Measurements from ENCODE around the gene EDDM13.
"Not testable (repeated sequence)": the region's sequence is repeated elsewhere in the genome, so short reads cannot be mapped to it uniquely, and the experiment has no call there.

Gene EDDM13

DNA sequence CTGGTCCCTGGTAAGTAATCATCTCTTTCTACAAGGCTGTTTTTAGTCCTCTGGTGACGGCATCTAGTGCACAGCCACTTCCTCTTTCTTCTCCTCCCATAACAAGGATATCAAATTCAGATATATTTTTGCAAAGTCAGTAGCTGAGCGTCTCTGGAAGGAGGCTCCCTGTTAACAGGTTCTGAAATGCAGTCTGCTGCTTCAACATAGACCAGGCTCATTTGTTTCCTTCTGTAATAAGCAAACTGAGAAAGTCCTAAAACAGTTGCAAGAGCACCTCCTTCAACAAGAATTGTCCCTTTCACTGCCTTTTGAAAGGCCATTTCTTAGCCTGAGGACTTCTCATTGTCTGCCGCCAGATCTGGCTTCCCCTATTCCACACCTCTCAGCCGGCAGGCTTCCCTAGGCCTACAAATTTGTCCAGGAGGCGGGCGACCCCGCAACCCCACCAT is 49.5 kb downstream of the EDDM13 start:
- no peak for DNase-seq (ENCODE audit: low spot score)

DNA sequence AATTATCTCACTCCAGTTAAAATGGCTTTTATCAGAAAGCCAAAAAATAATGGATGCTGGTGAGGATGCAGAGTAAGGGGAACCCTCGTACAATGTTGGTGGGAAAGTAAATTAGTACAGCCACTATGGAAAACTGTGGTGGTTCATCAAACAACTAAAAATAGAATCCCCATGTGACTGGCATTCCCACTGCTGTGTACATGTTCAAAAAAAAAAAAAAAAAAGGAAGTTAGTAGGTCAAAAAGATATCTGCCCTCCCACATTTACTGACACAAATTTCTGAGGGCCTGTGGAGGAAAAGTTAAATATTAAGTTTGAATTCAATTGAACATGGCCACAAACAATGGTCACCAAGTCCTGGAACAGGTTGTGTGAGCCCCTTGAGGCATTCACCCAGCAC is 51.9 kb downstream of the EDDM13 start:
- DNase-seq (ENCODE audit: low spot score): no peak

DNA sequence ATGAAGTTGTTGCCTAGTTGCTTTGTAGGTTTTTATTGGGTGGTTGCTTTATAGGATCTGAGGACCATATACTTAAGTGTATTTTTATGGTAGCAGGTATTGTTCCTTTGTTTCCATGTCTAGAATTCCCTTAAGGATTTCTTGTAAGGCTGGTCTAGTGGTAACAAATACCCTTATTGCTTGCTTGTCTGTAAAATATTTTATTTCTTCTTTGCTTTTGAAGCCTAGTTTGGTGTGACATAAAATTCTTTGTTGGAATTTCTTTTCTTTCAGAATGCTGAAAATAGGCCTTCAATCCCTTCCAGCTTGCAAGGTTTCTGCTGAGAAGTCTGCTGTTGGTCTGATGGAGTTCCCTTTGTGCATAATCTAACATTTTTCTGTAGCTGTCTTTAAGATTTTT is 60.1 kb downstream of the EDDM13 start:
- DNase-seq (ENCODE audit: low spot score): no peak

DNA sequence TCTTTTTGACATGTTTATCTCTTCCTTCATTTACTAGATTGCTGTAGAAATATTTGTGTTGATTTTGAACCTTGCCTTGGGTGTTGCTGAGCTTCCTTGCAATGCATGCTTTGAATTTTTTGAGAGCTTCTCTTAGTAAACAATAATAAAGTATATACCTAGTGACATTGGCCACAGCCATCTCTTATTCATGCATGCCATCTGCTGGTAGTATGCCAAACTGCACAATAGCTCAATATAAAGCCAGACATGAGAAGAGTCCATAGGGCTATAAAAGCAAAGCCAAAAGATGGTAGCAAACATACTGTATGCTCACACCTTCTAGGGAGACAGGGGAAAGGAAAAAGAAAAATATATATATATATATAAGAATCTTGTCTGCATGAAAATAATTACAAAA is 61.0 kb downstream of the EDDM13 start:
- DNase-seq (ENCODE audit: low spot score): peak; percentile 60

DNA sequence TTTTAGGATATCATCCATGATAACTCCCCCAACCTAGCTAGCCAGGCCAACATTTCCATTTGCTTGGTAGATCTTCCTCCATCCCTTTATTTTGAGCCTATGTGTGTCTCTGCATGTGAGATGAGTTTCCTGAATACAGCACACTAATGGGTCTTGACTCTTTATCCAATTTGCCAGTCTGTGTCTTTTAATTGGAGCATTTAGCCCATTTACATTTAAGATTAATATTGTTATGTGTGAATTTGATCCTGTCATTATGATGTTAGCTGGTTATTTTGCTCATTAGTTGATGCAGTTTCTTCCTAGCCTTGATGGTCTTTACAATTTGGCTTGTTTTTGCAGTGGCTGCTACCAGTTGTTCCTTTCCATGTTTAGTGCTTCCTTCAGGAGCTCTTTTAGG is 62.8 kb downstream of the EDDM13 start:
- DNase-seq (ENCODE audit: low spot score): not testable (repeated sequence)

DNA sequence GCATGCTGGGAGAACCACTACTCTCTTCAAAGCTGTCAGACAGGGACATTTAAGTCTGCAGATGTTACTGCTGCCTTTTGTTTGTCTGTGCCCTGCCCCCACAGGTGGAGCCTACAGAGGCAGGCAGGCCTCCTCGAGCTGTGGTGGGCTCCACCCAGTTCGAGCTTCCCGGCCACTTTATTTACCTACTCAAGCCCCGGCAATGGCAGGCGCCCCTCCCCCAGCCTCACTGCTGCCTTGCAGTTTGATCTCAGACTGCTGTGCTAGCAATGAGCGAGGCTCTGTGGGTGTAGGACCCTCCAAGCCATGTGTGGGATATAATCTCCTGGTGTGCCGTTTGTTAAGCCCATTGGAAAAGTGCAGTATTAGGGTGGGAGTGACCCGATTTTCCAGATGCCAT is 64.5 kb downstream of the EDDM13 start:
- DNase-seq (ENCODE audit: low spot score): not testable (repeated sequence)

DNA sequence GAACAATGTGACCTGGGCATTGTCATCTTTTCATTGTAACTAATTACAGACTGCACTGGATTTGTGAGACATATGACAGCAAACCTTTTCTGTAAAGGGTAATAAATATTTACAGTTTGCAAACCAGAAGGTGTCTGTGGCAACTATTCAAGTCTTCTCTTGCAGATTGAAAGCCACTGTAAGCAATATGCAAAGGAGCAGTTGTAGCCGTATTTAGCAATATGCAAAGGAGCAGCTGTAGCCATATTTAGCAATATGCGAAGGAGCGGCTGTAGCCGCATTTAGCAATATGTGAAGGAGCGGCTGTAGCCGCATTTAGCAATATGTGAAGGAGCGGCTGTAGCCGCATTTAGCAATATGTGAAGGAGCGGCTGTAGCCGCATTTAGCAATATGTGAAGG is 66.5 kb downstream of the EDDM13 start:
- DNase-seq (ENCODE audit: low spot score): not testable (repeated sequence)

DNA sequence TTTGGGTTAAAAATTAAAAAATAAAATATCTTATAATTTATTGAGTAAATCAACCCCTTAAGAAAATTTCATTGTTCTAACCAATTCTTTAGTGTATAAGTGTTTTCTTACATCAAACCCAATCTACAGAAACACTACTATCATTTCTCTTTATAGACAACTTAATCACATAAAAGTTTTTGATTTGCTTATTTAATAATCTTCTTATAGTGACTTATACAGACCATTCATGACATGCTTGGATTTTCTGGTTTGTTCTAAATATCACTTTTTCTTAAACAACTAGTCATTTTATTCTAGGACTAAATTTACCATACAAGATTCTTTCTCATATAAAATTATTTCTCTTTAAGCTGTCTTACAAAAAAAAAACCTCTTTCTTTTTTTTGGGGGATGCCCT is 69.4 kb downstream of the EDDM13 start:
- DNase-seq (ENCODE audit: low spot score): no peak

DNA sequence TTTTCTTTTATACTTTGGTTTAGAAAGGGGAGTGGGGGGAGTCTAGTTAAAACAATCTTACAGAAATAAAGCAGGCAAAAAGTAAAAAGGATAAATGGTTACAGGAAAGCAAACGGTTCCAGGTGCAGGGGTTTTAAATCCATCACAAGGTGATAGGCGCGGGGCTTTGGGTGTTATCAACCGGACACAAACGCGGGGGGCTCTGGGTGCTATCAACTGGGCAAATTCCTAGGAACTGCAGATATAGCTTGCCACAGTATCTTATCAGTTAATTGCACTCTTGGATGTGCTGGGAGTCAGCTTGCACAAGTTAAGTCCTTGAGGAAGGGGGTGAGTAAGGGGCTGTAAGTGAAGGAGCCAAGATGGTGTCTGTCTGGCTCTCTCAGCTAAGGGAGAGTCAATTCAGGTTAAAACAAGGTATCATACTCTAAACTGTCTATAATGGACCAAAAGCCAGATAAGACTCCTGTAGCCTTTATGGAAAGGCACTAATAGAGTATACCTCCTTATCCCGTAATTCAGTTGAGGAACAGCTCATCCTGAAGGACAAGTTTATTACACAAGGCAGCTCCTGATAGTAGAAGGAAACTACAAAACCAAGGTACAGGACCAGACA is 74.7 kb downstream of the EDDM13 start:
- no peak for DNase-seq (ENCODE audit: low spot score)

DNA sequence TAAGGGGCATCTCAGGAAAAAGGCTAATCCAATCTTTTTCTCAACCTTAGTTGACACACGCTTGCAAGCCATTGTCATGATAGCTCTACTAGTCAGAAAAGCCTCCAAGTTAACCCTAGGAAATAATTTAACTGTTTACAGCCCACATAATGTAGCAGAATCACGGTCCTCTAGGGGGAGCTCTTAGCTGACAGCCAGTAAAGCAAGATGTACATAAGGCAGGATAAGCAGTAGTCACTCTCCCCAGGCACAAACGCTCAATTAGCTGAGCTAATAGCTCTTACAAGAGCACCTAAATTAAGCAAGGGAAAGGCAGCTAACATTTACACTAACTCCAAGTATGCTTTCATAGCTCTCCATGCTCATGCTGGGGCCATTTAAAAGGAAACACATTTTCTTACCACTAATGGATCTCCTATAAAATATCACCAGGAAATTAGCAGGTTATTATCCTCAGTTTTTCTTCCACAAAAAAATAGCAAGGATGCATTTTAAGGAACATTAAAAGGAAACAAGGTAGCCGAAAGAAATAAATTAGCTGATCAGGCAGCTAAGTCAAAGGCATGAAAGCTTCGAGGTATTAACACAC is 75.8 kb downstream of the EDDM13 start:
- DNase-seq (ENCODE audit: low spot score): no peak

DNA sequence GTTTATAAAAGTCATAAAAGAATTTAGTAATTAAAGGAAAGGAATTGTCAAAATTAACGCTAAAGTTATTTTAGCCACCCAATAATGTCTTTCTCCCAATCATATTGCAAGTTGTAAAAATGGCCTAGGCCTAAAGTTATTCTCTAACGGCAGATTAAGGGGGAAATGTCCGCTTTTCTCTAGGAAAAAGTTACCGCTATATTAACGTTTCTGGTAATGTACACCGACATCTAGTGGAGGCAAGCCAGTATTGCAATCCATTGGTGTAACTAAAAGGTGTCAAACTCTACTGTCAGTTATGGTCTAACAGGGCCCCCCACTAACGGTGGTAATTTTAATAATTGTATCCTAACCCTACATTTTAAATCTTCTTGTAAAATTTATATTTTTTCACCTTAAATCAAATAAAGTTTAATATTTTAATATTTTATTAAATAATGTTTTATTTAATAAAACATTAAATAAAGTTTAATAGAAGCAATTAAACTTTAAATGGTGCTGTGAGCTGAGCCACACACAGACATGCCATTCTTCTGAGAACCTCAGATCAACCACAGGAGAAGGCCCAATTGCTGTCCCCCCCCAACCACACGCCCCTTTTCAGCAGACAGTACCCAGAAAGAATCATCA is 78.0 kb downstream of the EDDM13 start:
- peak; percentile 67 for DNase-seq (ENCODE audit: low spot score)

DNA sequence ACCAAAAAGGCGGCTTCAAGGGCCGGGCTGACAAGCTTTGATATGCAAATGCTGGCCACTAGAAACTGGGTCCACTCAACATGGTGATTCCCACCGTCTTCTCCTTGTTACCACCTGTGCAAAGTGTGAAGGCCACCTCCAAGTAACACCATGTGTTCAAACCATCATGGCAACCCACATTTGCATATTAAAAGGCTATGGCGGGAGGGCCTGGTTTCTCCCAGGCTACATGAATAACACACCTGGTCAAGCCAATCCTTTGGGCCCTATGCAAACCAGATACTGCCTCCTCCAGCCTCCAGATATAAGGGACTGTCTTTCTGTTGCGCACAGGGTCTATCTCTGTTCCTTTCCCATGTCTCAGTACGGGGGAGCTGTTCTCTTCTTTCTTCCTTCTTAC is 78.7 kb downstream of the EDDM13 start:
- no peak for DNase-seq (ENCODE audit: low spot score)

DNA sequence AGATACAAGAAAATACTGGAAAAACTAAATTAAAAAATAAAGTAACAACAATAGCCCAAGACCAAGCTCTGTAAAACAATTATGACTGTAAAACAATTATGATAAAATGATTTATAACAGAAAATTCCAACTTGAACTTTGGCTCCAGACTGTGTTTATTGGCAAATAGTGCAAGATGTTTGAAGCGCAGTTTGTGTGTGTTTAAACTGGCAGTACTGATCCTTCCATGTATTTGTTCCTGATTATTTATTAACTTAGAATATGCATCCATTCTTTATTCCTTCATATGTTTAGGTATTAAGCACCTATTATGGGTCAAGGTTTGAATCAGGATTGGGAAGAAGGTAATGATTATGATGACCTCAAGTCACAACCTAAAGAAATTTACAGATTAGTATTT is 83.0 kb downstream of the EDDM13 start:
- no peak for DNase-seq (ENCODE audit: low spot score)

DNA sequence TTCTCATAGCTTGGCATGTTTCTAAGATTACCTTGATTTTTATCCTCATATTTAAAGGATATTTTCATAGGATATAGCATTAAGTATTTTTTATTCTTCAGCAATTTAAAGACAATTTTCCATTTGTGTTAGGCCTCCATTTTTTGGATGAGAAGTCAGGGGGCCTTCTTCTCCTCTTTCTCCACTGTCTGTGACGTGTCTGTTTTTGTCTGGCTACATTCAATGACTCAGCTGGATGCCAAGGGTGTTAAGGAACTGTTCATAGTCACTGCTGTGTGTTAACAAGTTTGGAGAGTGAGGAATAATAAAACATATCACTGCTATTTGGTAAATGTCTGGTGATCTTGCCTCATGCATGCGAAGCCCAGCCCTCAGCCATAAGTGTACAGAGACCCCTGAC is 84.4 kb downstream of the EDDM13 start:
- DNase-seq (ENCODE audit: low spot score): no peak

Measured in CD4-positive, alpha-beta T cell treated with Interleukin-2 at 100 ng/mL for 4 hours (primary cell).